ENCODE measurements around the gene OXCT1.

DNA sequence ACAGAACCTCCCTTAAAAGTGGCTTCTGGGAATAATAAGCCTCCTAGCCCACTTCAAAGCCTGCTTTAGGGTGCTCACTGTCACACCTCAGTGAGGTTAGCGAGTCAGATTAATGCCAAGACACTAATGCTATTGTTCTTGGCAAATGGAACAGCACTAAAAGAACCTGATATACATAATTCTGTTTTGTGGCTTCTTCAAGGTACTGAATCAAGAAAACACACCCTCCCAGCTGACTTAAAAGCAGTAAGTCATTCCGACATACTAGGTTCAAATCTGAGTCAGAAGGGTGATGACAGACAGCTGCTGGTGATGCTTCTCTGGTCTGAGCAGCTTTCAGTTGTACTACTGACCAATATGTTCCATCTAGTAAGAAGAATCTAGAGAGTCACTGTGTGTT, 121.6 kb downstream of the OXCT1 start:
- TF ChIP-seq GATA3 (IDR thresholded peaks at IDR 0.05; ENCODE audit: low read depth, low read length): no peak
- no peak for TF ChIP-seq GATA2 (IDR thresholded peaks at IDR 0.05; ENCODE audit: low read depth, low read length)

Measured in SH-SY5Y (cell line).